ENCODE data around the gene SLC22A31.

DNA sequence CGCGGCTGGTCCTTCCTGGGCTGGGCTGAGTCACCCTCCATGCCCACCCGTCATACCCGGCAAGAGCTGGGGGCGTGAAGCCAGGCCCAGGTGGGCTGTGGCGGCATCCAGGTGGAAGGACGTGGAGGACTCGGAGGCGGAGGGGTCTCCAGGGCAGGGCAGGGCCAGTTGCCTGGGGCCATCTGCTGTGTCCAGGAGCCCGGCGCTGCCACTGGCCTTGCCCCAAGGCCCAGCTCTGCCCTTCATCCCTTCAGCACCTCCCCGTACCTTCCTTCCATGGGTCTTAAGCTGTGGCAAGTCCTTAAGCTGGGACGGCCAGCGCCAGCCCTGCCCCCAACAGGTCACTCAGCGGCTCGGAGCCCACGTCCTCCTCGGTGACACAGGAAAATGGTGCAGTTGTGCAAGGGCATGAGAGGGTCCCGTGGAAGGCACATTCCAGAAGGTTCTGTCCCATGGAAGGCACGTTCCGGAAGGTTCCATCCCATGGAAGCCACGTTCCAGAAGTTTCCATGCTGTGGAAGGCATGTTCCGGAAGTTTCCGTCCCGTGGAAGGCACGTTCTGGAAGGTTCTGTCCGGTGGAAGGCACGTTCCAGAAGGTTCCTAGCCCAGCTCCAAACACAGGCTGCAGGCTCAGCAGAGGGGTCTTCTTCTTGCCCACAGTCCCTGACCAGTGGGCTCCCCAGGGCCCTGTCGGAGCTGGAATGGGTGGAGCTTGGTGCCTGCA lies 39.2 kb downstream of the SLC22A31 start:
- TF ChIP-seq GATA2 (IDR thresholded peaks at IDR 0.05; ENCODE audit: low read depth, low read length): no peak
- TF ChIP-seq GATA3 (IDR thresholded peaks at IDR 0.05; ENCODE audit: low read depth, low read length): no peak

All from SH-SY5Y (cell line).